Progenitor cell of endocrine pancreas (in vitro differentiated cells): Measurements from ENCODE around the gene LMAN2. TPM values are rescaled to one million over a fixed set of nuclear protein-coding genes. Genes with fewer than 3 reads are reported as not detected.
"Not testable (repeated sequence)": the region's sequence is repeated elsewhere in the genome, so short reads cannot be mapped to it uniquely, and the experiment has no call there.

Source experiments
- DNase-seq: peaks from one replicate; pipeline ENCODE4 v3.0.0; 2021; ENCODE audit warnings: low spot score; ENCODE audit not compliant: unreplicated experiment
- H3K27ac Mint-ChIP-seq: 2 replicates; pipeline ENCODE4 v1.8.0; 2021; ENCODE audit warnings: mild to moderate bottlenecking, moderate library complexity, mixed read lengths
- H3K27me3 Mint-ChIP-seq: 2 replicates; pipeline ENCODE4 v1.8.0; 2021; ENCODE audit warnings: mixed read lengths
- H3K36me3 Mint-ChIP-seq: 2 replicates; pipeline ENCODE4 v1.8.0; 2022; ENCODE audit warnings: mixed read lengths; ENCODE audit not compliant: insufficient read depth
- H3K4me1 Mint-ChIP-seq: 2 replicates; pipeline ENCODE4 v1.8.0; 2021; ENCODE audit warnings: low read depth, mixed read lengths
- H3K4me3 Mint-ChIP-seq: 2 replicates; pipeline ENCODE4 v1.8.0; 2021; ENCODE audit warnings: low read depth, mild to moderate bottlenecking, moderate library complexity, mixed read lengths
- H3K9me3 Mint-ChIP-seq: 2 replicates; pipeline ENCODE4 v1.8.0; 2021; ENCODE audit warnings: low read depth, mixed read lengths
- CTCF ChIP-seq: fragments of 200-600 bp; sonication (generic); IDR thresholded peaks from one replicate; pipeline ENCODE4 v1.5.0; 2021; ENCODE audit warnings: antibody characterized with exemption, mild to moderate bottlenecking; ENCODE audit not compliant: unreplicated experiment
- total RNA-seq: library from RNA; stranded (reverse); gene quantifications from 2 replicates; pipeline ENCODE4 v1.2.1, GENCODE V29; 2021

The LMAN2 gene
- total RNA-seq, 1 donor from 2014 or later, result 111 TPM

GRCh38 chr5:177361418-177362291 lies 10.2 kb upstream of the LMAN2 start:
- peaks cover 12% of the 10 kb centered on the region for H3K4me1 Mint-ChIP-seq
- no peak for TF ChIP-seq CTCF
- peaks cover 24% of the 10 kb centered on the region for H3K27me3 Mint-ChIP-seq
- no peaks in the 10 kb centered on the region for H3K36me3 Mint-ChIP-seq
- H3K9me3 Mint-ChIP-seq, result no peaks in the 10 kb centered on the region
- peak overlapping the region; percentile 57 for H3K4me3 Mint-ChIP-seq
- no peak for DNase-seq
- peak overlapping the region; percentile 83 for H3K27ac Mint-ChIP-seq

GRCh38 chr5:177360740-177361139 lies 9.3 kb upstream of the LMAN2 start:
- not testable (repeated sequence) for H3K4me1 Mint-ChIP-seq, DNase-seq, H3K27ac Mint-ChIP-seq, H3K9me3 Mint-ChIP-seq, H3K36me3 Mint-ChIP-seq, H3K4me3 Mint-ChIP-seq
- peaks cover 26% of the 10 kb centered on the region for H3K27me3 Mint-ChIP-seq

- Mint-ChIP-seq H3K4me3 (no peak overlapping the region), H3K27ac (no peak overlapping the region), H3K4me1 (peaks cover 6% of the 10 kb centered on the region)
Observed at GRCh38 chr5:177359860-177360259, 8.4 kb upstream of the LMAN2 start.

GRCh38 chr5:177359451-177359851 lies 8.0 kb upstream of the LMAN2 start:
- H3K4me3 Mint-ChIP-seq, result no peak overlapping the region
- no peaks in the 10 kb centered on the region for H3K36me3 Mint-ChIP-seq
- H3K4me1 Mint-ChIP-seq, result peaks cover 6% of the 10 kb centered on the region
- TF ChIP-seq CTCF, result no peak
- H3K27ac Mint-ChIP-seq, result no peak overlapping the region
- H3K9me3 Mint-ChIP-seq, result no peaks in the 10 kb centered on the region
- DNase-seq, result no peak
- H3K27me3 Mint-ChIP-seq, result peaks cover 32% of the 10 kb centered on the region

More at GRCh38 chr5:177359860-177360259, 8.4 kb upstream of the LMAN2 start:
- H3K9me3 Mint-ChIP-seq, result no peaks in the 10 kb centered on the region
- DNase-seq, result no peak
- peaks cover 28% of the 10 kb centered on the region for H3K27me3 Mint-ChIP-seq
- H3K36me3 Mint-ChIP-seq, result no peaks in the 10 kb centered on the region
- TF ChIP-seq CTCF, result no peak

- DNase-seq, result no peak
- Mint-ChIP-seq H3K27me3 (peaks cover 36% of the 10 kb centered on the region), H3K4me1 (peaks cover 6% of the 10 kb centered on the region), H3K9me3 (no peaks in the 10 kb centered on the region), H3K27ac (no peak overlapping the region), H3K36me3 (no peaks in the 10 kb centered on the region), H3K4me3 (no peak overlapping the region)
- no peak for TF ChIP-seq CTCF
Observed at GRCh38 chr5:177358370-177358819, 6.9 kb upstream of the LMAN2 start.
